WERI-Rb-1 (cell line): ENCODE data around the gene PMEL.
"Not testable (repeated sequence)": the region's sequence is repeated elsewhere in the genome, so short reads cannot be mapped to it uniquely, and the experiment has no call there.

Experiments used
- DNase-seq: peaks from one replicate; pipeline ENCODE4 v3.0.0-alpha.2; 2020
- H3K27ac ChIP-seq: fragments of 250-450 bp; sonication (Bioruptor Pico); 2 replicates; pipeline ENCODE4 v1.5.1; 2020; ENCODE audit warnings: mild to moderate bottlenecking, moderate library complexity
- H3K27me3 ChIP-seq: fragments of 250-450 bp; sonication (Bioruptor Pico); 2 replicates; pipeline ENCODE4 v1.5.1; 2021; ENCODE audit warnings: mild to moderate bottlenecking, low read depth, moderate library complexity; ENCODE audit not compliant: insufficient read depth, severe bottlenecking
- H3K36me3 ChIP-seq: fragments of 250-450 bp; sonication (Bioruptor Pico); 2 replicates; pipeline ENCODE4 v1.5.1; 2020; ENCODE audit warnings: mild to moderate bottlenecking, moderate library complexity
- H3K4me3 ChIP-seq: 2 replicates; pipeline ENCODE4 v1.5.1; 2011; ENCODE audit warnings: low read depth, mild to moderate bottlenecking, control low read depth, low read length
- H3K9me3 ChIP-seq: fragments of 250-450 bp; sonication (Bioruptor Pico); 2 replicates; pipeline ENCODE4 v1.5.1; 2021; ENCODE audit warnings: mild to moderate bottlenecking, moderate library complexity; ENCODE audit not compliant: severe bottlenecking
- CTCF ChIP-seq: IDR thresholded peaks from 2 replicates; pipeline ENCODE4 v1.5.1; 2011; ENCODE audit warnings: low read depth, mild to moderate bottlenecking, control low read depth, inconsistent platforms, low read length

Gene PMEL

GRCh38 chr12:55985341-55985740 lies 19.5 kb upstream of the PMEL start:
- no peak for TF ChIP-seq CTCF
- Histone ChIP-seq H3K9me3 (no peaks in the 10 kb centered on the region), H3K27ac (no peak overlapping the region), H3K4me3 (no peak overlapping the region), H3K36me3 (peaks cover 51% of the 10 kb centered on the region), H3K27me3 (no peaks in the 10 kb centered on the region)
- DNase-seq, result no peak

- peaks cover 48% of the 10 kb centered on the region for H3K36me3 ChIP-seq
- DNase-seq, result no peak
- no peak for TF ChIP-seq CTCF
These were observed 19.0 kb upstream of the PMEL start for GRCh38 chr12:55984861-55985260.

GRCh38 chr12:55983232-55983842 lies 17.5 kb upstream of the PMEL start:
- no peak overlapping the region for H3K27ac ChIP-seq
- peaks cover 39% of the 10 kb centered on the region for H3K36me3 ChIP-seq
- H3K4me3 ChIP-seq, result no peak overlapping the region
- DNase-seq, result no peak
- H3K27me3 ChIP-seq, result no peaks in the 10 kb centered on the region
- no peak for TF ChIP-seq CTCF
- no peaks in the 10 kb centered on the region for H3K9me3 ChIP-seq

More at GRCh38 chr12:55984861-55985260, 19.0 kb upstream of the PMEL start:
- H3K9me3 ChIP-seq, result no peaks in the 10 kb centered on the region
- no peaks in the 10 kb centered on the region for H3K27me3 ChIP-seq
- no peak overlapping the region for H3K4me3 ChIP-seq
- no peak overlapping the region for H3K27ac ChIP-seq

- peaks cover 32% of the 10 kb centered on the region for H3K36me3 ChIP-seq
- H3K27me3 ChIP-seq, result no peaks in the 10 kb centered on the region
- no peaks in the 10 kb centered on the region for H3K9me3 ChIP-seq
- DNase-seq, result no peak
- no peak overlapping the region for H3K4me3 ChIP-seq
- TF ChIP-seq CTCF, result no peak
- no peak overlapping the region for H3K27ac ChIP-seq
These were observed 16.6 kb upstream of the PMEL start for GRCh38 chr12:55982319-55982936.

- not testable (repeated sequence) for H3K27ac ChIP-seq, H3K4me3 ChIP-seq, H3K27me3 ChIP-seq, DNase-seq, H3K9me3 ChIP-seq
- peaks cover 28% of the 10 kb centered on the region for H3K36me3 ChIP-seq
These were observed 16.0 kb upstream of the PMEL start for GRCh38 chr12:55981882-55982281.

- DNase-seq, result no peak
- Histone ChIP-seq H3K27me3 (no peaks in the 10 kb centered on the region), H3K27ac (no peak overlapping the region), H3K4me3 (no peak overlapping the region), H3K36me3 (peaks cover 25% of the 10 kb centered on the region), H3K9me3 (no peaks in the 10 kb centered on the region)
- no peak for TF ChIP-seq CTCF
These were observed 13.2 kb upstream of the PMEL start for GRCh38 chr12:55979069-55979468.
